Sigmoid colon (tissue), 7 donors: ENCODE measurements around the gene MACROD2. TPM values are rescaled to one million over a fixed set of nuclear protein-coding genes. Genes with fewer than 3 reads are reported as not detected.

ENCODE experiments used
- DNase-seq: peaks from one replicate; pipeline ENCODE4 v3.0.0-alpha.2; 2019
- H3K27ac ChIP-seq, 4 donors: fragments of 200-600 bp; sonication (generic); one replicate each; pipeline ENCODE4 v1.5.1; 2016 to 2019; ENCODE audit warnings: mild to moderate bottlenecking in 1 of 4
- H3K27me3 ChIP-seq, 3 donors: fragments of 200-600 bp; sonication (generic); one replicate each; pipeline ENCODE4 v1.5.1; 2019; ENCODE audit warnings: mild to moderate bottlenecking in 1 of 3
- H3K36me3 ChIP-seq, 4 donors: fragments of 200-600 bp; sonication (generic); one replicate each; pipeline ENCODE4 v1.5.1; 2016 to 2019
- H3K4me1 ChIP-seq, 4 donors: fragments of 200-600 bp; sonication (generic); one replicate each; pipeline ENCODE4 v1.5.1; 2017 to 2019
- H3K4me3 ChIP-seq, 4 donors: fragments of 200-600 bp; sonication (generic); one replicate each; pipeline ENCODE4 v1.5.1; 2017 to 2019; ENCODE audit warnings: mild to moderate bottlenecking in 2 of 4, moderate library complexity in 1 of 4
- H3K9me3 ChIP-seq, 4 donors: fragments of 200-600 bp in 3 of 4; sonication (generic) in 3 of 4; one replicate each; pipeline versions ENCODE4 v1.5.1 to v1.6.1; 2013 to 2019
- CTCF ChIP-seq, 4 experiments: fragments of 450-650 bp in 3 of 4; fragments of 200-600 bp in 1 of 4; IDR thresholded peaks; one replicate each; pipeline ENCODE4 v1.5.1; 2016 to 2019; ENCODE audit warnings: antibody characterized with exemption in 4 of 4, mild to moderate bottlenecking in 3 of 4, moderate library complexity in 2 of 4
- EP300 ChIP-seq, 4 donors: sonication (generic); formaldehyde crosslinking; IDR thresholded peaks; one replicate each; pipeline ENCODE4 v1.6.1; 2017; ENCODE audit warnings: antibody characterized with exemption in 4 of 4
- POLR2A ChIP-seq, 2 donors: fragments of 450-650 bp; IDR thresholded peaks; one replicate each; pipeline ENCODE4 v1.6.1; 2016; ENCODE audit warnings: antibody characterized with exemption in 2 of 2, mild to moderate bottlenecking in 2 of 2, moderate library complexity in 2 of 2
- POLR2AphosphoS5 ChIP-seq, 4 donors: sonication (generic); formaldehyde crosslinking; IDR thresholded peaks; one replicate each; pipeline ENCODE4 v1.6.1; 2017; ENCODE audit warnings: antibody characterized with exemption in 4 of 4
- WGBS, 2 donors: extraction: QIAGEN DNeasy Blood & Tissue Kit; methylation state at CpG; one replicate each; pipeline ENCODE4 v1.1.7; 2013; 5-methylcytosine and 5-hydroxymethylcytosine counted together
- intact Hi-C: fragments of 100-400 bp; cut with DNase I; formaldehyde crosslinking; loops from one replicate; pipeline ENCODE4 v1.15.1; 2023
- polyA plus RNA-seq, 3 donors: library from polyadenylated mRNA; stranded (reverse); fragments of 200-250 nt; gene quantifications; one replicate each; pipeline ENCODE4 v1.2.3, GENCODE V29; 2013
- total RNA-seq, 4 donors: library from RNA; depleted of rRNA; stranded (reverse); fragments of >200 nt; gene quantifications; one replicate each; pipeline ENCODE4 v1.1.0, GENCODE V29; 2016
- donor health status: healthy with polysubstance abuse.
- donor health status: Bipolar disorder and iron deficiency.
- donor health status: healthy.

MACROD2 gene
- total and polyA plus RNA-seq, 7 donors = 1.2 to 22.4 (median 5.8) TPM

- H3K4me3 ChIP-seq = no peak overlapping the region
- no peaks in the 10 kb centered on the region for H3K9me3 ChIP-seq
- intact Hi-C loops = no loop called here
- 8 to 33% methylated on average over 2 of the region's 2 CpGs for WGBS, 2 donors
- DNase-seq = no peak
- H3K36me3 ChIP-seq = no peaks in the 10 kb centered on the region
- TF ChIP-seq CTCF (IDR thresholded peaks at IDR 0.05) (no peak), EP300 (IDR thresholded peaks at IDR 0.05) (no peak), POLR2A (IDR thresholded peaks at IDR 0.05) (no peak)
- no peak overlapping the region for H3K27ac ChIP-seq
- no peaks in the 10 kb centered on the region for H3K4me1 ChIP-seq
- no peaks in the 10 kb centered on the region for H3K27me3 ChIP-seq
Observed at GRCh38 chr20:15251171-15251570, 1255.9 kb downstream of the MACROD2 start.

- WGBS, 2 donors = 91 to 93% methylated on average over 2 of the region's 2 CpGs
Observed at GRCh38 chr20:15252304-15252703, 1257.0 kb downstream of the MACROD2 start.

GRCh38 chr20:15253431-15253830 lies 1258.1 kb downstream of the MACROD2 start:
- H3K27ac ChIP-seq = no peak overlapping the region
- intact Hi-C loops = no loop called here
- no peaks in the 10 kb centered on the region for H3K27me3 ChIP-seq
- no peaks in the 10 kb centered on the region for H3K9me3 ChIP-seq
- no peak overlapping the region for H3K4me3 ChIP-seq
- H3K36me3 ChIP-seq = no peaks in the 10 kb centered on the region
- WGBS, 2 donors = 94% methylated on average over 5 of the region's 5 CpGs
- no peaks in the 10 kb centered on the region for H3K4me1 ChIP-seq
- no peak for DNase-seq
- TF ChIP-seq CTCF (IDR thresholded peaks at IDR 0.05) = no peak
- TF ChIP-seq EP300 (IDR thresholded peaks at IDR 0.05) = no peak
- no peak for TF ChIP-seq POLR2A (IDR thresholded peaks at IDR 0.05)
- no peak for TF ChIP-seq POLR2AphosphoS5 (IDR thresholded peaks at IDR 0.05)

More at GRCh38 chr20:15252304-15252703, 1257.0 kb downstream of the MACROD2 start:
- Histone ChIP-seq H3K9me3 (no peaks in the 10 kb centered on the region), H3K27me3 (no peaks in the 10 kb centered on the region), H3K4me1 (no peaks in the 10 kb centered on the region), H3K27ac (no peak overlapping the region), H3K36me3 (no peaks in the 10 kb centered on the region), H3K4me3 (no peak overlapping the region)
- TF ChIP-seq CTCF (IDR thresholded peaks at IDR 0.05) (no peak), EP300 (IDR thresholded peaks at IDR 0.05) (no peak), POLR2AphosphoS5 (IDR thresholded peaks at IDR 0.05) (no peak), POLR2A (IDR thresholded peaks at IDR 0.05) (no peak)
- intact Hi-C loops = no loop called here
- no peak for DNase-seq

GRCh38 chr20:15256676-15257568 lies 1261.6 kb downstream of the MACROD2 start:
- no peak for DNase-seq
- no peaks in the 10 kb centered on the region for H3K36me3 ChIP-seq
- intact Hi-C loops = no loop called here
- H3K27me3 ChIP-seq = no peaks in the 10 kb centered on the region
- WGBS, 2 donors = 59 to 72% methylated on average over 6 of the region's 6 CpGs
- no peak overlapping the region for H3K27ac ChIP-seq
- no peak overlapping the region for H3K4me3 ChIP-seq
- no peaks in the 10 kb centered on the region for H3K4me1 ChIP-seq
- no peaks in the 10 kb centered on the region for H3K9me3 ChIP-seq
- TF ChIP-seq POLR2A (IDR thresholded peaks at IDR 0.05) (no peak), CTCF (IDR thresholded peaks at IDR 0.05) (no peak), EP300 (IDR thresholded peaks at IDR 0.05) (no peak), POLR2AphosphoS5 (IDR thresholded peaks at IDR 0.05) (no peak)

DNA sequence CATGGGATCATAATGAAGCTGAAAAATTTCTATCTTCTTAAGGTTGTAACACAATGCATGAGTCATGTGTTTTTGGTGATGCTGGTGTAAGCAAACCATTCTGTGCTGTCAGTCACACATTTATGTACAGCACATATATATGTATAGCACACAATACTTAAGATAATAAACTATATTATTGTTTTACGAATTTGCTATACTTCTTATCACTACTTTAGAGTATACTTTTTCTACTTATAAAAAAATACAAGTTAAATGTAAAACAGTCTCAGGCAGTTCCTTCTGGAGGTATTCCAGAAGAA lies 1262.2 kb downstream of the MACROD2 start:
- H3K4me3 ChIP-seq = no peak overlapping the region
- H3K27me3 ChIP-seq = no peaks in the 10 kb centered on the region
- WGBS, 2 donors = 27 to 71% methylated on average over 1 of the region's 1 CpG
- no peaks in the 10 kb centered on the region for H3K4me1 ChIP-seq
- no peak overlapping the region for H3K27ac ChIP-seq
- DNase-seq = no peak
- H3K9me3 ChIP-seq = no peaks in the 10 kb centered on the region
- no peaks in the 10 kb centered on the region for H3K36me3 ChIP-seq
- no peak for TF ChIP-seq CTCF (IDR thresholded peaks at IDR 0.05)
- no peak for TF ChIP-seq POLR2AphosphoS5 (IDR thresholded peaks at IDR 0.05)
- TF ChIP-seq POLR2A (IDR thresholded peaks at IDR 0.05) = no peak
- no peak for TF ChIP-seq EP300 (IDR thresholded peaks at IDR 0.05)
- intact Hi-C loops = no loop called here
